ENCODE measurements around the gene PSMC5. TPM values are rescaled to one million over a fixed set of nuclear protein-coding genes. Genes with fewer than 3 reads are reported as not detected.

Gene PSMC5
- total and polyA plus RNA-seq, 4 donors: 51.0 to 87.4 (median 72.2) TPM

GRCh38 chr17:63798572-63799106, 28.6 kb upstream of the PSMC5 start:
- Histone ChIP-seq H3K27ac (ENCODE audit: low read depth in 1 of 2, low read length in 2 of 2) (no peak overlapping the region), H3K36me3 (ENCODE audit: control insufficient read depth in 4 of 4, insufficient read depth in 3 of 4, low read depth in 1 of 4, low read length in 3 of 4) (peaks cover 8 to 87% (median 57%) of the 10 kb centered on the region in 4 donors), H3K9ac (ENCODE audit: low read depth in 1 of 2, low read length in 2 of 2) (no peak overlapping the region), H3K4me3 (ENCODE audit: low read depth in 1 of 3, low read length in 3 of 3) (no peak overlapping the region), H3K9me3 (ENCODE audit: control insufficient read depth in 4 of 4, low read length in 3 of 4) (no peaks in the 10 kb centered on the region), H3K27me3 (ENCODE audit: control insufficient read depth in 4 of 4, insufficient read depth in 4 of 4, low read length in 3 of 4) (no peaks in the 10 kb centered on the region), H3K4me1 (ENCODE audit: control insufficient read depth in 4 of 4, insufficient read depth in 4 of 4, low read length in 3 of 4) (no peaks in the 10 kb centered on the region)
- no peak for DNase-seq (ENCODE audit: low spot score)
- TF ChIP-seq FOXA2 (IDR thresholded peaks at IDR 0.05) (no peak), YY1 (IDR thresholded peaks at IDR 0.05) (no peak), GABPA (IDR thresholded peaks at IDR 0.05 in 1 of 2, conservative IDR thresholded peaks at IDR 0.05 in 1 of 2) (no peak), MAX (IDR thresholded peaks at IDR 0.05) (no peak), HNF4G (IDR thresholded peaks at IDR 0.05) (no peak), NR2F2 (IDR thresholded peaks at IDR 0.05) (no peak), HNF4A (conservative IDR thresholded peaks at IDR 0.05) (no peak), EGR1 (IDR thresholded peaks at IDR 0.05; ENCODE audit: low read depth in 2 of 2) (no peak), CTCF (IDR thresholded peaks at IDR 0.05; ENCODE audit: low read depth, low read length, missing input control) (no peak), FOXA1 (IDR thresholded peaks at IDR 0.05) (no peak), RAD21 (IDR thresholded peaks at IDR 0.05) (no peak), SP1 (IDR thresholded peaks at IDR 0.05) (no peak), ATF3 (IDR thresholded peaks at IDR 0.05) (no peak)
- 95% methylated on average over 3 of the region's 3 CpGs for WGBS

GRCh38 chr17:63800783-63801182, 26.4 kb upstream of the PSMC5 start:
- TF ChIP-seq SP1 (IDR thresholded peaks at IDR 0.05) (no peak), FOXA2 (IDR thresholded peaks at IDR 0.05) (no peak), HNF4G (IDR thresholded peaks at IDR 0.05) (no peak), ATF3 (IDR thresholded peaks at IDR 0.05) (no peak), NR2F2 (IDR thresholded peaks at IDR 0.05) (no peak), ZBTB33 (IDR thresholded peaks at IDR 0.05) (no peak), JUND (IDR thresholded peaks at IDR 0.05) (no peak), HNF4A (conservative IDR thresholded peaks at IDR 0.05) (no peak)
- H3K36me3 ChIP-seq (ENCODE audit: control insufficient read depth in 4 of 4, insufficient read depth in 3 of 4, low read depth in 1 of 4, low read length in 3 of 4): peaks cover 6 to 86% (median 53%) of the 10 kb centered on the region in 4 donors

More at GRCh38 chr17:63800783-63801182, 26.4 kb upstream of the PSMC5 start:
- Histone ChIP-seq H3K4me1 (ENCODE audit: control insufficient read depth in 4 of 4, insufficient read depth in 4 of 4, low read length in 3 of 4) (no peaks in the 10 kb centered on the region), H3K27ac (ENCODE audit: low read depth in 1 of 2, low read length in 2 of 2) (no peak overlapping the region), H3K9ac (ENCODE audit: low read depth in 1 of 2, low read length in 2 of 2) (no peak overlapping the region), H3K27me3 (ENCODE audit: control insufficient read depth in 4 of 4, insufficient read depth in 4 of 4, low read length in 3 of 4) (no peaks in the 10 kb centered on the region), H3K9me3 (ENCODE audit: control insufficient read depth in 4 of 4, low read length in 3 of 4) (no peaks in the 10 kb centered on the region), H3K4me3 (ENCODE audit: low read depth in 1 of 3, low read length in 3 of 3) (no peak overlapping the region)
- WGBS: 100% methylated on average over 1 of the region's 1 CpG
- DNase-seq (ENCODE audit: low spot score): no peak
